Measurements from ENCODE around the gene TMC3.
A peak's percentile ranks its signal among the peaks of the same experiment; 100 is the strongest.
"Not testable (repeated sequence)": the region's sequence is repeated elsewhere in the genome, so short reads cannot be mapped to it uniquely, and the experiment has no call there.

The TMC3 gene

DNA sequence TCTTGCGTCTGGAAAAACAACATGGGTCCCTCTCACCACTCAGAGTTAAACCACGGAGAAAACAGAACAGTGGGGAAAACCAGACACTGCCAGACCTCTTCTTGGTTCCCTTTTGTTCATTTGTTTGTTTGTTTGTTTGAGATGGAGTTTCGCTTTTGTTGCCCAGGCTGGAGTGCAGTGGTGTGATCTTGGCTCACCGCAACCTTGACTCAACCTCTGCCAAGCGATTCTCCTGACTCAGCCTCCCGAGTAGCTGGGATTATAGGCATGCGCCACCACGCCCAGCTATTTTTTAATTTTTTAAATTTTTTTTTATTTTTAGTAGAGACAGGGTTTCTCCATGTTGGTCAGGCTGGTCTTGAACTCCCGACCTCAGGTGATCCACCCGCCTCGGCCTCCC lies 25.3 kb downstream of the TMC3 start:
- not testable (repeated sequence) for FAIRE-seq; DNase-seq (ENCODE audit: insufficient read length, low spot score)

DNA sequence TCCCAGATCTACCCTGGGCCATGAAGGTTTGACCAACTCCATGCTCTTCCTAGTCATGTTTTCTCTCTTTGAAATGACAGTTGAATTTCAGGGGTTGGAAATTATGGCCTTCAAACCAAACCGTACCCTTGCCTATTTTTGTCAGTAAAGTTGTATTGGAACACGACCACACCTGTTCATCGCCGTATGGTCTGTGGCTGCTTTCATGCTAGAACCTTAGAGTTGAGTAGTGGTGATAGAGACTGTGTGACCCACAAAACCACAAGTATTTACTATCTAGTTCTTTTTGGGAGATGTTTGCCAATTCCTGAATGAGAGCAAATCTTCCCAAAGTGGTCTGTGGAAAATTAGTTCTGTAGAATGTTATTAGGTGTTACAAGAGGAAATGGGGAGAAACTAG lies 26.1 kb downstream of the TMC3 start:
- no peak for DNase-seq (ENCODE audit: insufficient read length, low spot score)
- no peak for FAIRE-seq

- FAIRE-seq (no peak), DNase-seq (ENCODE audit: insufficient read length, low spot score) (no peak)
Measured at GRCh38 chr15:81346611-81347010, 27.4 kb downstream of the TMC3 start.

- no peak for FAIRE-seq
- no peak for DNase-seq (ENCODE audit: insufficient read length, low spot score)
Measured at GRCh38 chr15:81343371-81343770, 30.6 kb downstream of the TMC3 start.

GRCh38 chr15:81341351-81341750 lies 32.7 kb downstream of the TMC3 start:
- DNase-seq (ENCODE audit: insufficient read length, low spot score), result no peak
- FAIRE-seq, result no peak

DNA sequence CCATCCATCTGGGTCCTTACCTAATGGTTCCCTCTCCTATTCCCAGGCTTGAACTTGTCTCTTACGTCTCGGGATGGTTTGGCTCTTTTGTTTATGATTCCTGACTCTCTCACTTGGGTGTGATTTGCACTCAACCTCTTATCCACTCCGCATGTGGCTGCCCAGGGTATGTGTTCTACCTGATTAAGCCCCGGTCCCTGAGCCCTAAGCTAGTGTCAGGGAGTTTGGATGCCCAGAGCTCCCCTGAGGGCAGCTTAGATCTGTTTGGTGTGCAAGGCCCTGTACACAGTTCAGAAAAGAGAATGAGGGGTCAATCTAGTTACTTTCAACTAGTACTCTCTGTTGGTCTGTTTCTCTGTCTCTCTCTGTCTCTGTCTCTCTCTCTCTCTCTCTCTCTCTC lies 34.2 kb downstream of the TMC3 start:
- DNase-seq (ENCODE audit: insufficient read length, low spot score) (no peak), FAIRE-seq (no peak)

DNA sequence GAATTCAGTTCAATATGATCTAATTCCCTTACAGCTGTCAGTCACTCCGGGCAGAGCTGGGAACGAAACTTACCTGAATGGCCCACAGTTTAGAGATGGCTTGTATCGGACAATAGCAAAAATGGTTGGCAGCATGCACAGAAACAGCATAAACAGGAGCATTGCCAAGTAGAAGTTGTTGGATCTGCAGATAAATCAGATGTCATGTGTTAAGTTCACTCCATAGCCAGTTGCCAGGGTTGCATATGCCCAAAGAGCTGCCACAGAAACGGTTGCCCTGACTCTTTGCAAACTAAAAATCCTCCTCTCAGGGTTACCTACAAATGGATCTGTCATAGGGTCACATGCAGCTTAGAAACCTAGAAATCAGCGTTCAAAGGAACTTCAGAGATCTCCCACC lies 34.7 kb downstream of the TMC3 start:
- DNase-seq (ENCODE audit: insufficient read length, low spot score) (no peak), FAIRE-seq (no peak)

GRCh38 chr15:81338170-81339007 lies 35.6 kb downstream of the TMC3 start:
- FAIRE-seq (no peak), DNase-seq (ENCODE audit: insufficient read length, low spot score) (no peak)

DNA sequence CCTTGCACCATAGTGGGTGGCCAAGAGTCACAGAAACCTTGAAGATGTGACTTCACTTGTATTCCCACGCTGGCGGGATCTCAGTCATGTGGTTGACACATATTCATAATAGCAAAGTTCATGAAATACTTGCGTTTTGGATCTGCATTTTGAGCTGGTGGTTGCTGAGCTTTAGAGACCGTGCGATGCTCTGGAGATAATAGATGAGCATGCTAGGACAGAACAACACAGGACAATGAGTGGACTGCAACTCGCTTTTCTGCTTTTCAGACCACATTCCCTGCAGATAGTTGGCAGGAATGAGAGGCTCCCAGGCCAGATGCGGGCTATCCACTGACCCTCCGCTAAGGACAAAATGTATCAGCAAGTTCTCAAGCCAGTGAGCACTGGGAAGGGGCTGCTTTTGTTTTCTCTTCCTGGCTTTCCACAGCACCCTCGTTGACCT lies 36.3 kb downstream of the TMC3 start:
- FAIRE-seq (no peak), DNase-seq (ENCODE audit: insufficient read length, low spot score) (no peak)

DNA sequence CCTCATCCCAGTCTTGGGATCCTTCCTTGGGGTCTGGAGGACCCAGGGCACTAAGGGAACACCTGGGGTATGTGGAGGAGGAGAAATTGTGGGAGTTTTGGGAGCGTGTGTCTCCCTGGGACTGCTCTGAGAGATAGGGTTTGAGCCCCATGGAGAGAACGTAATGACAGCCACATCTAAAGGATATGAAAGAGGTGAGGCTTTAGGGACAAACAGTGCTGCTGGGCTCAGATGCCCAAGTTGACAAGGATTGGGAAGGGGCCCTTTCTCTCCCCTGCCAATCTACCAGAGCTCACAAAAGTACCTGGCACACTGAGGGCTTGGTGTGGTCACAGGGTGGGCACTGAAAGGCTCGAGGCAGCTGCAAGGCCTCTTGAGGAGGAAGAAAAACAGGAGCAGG lies 36.8 kb downstream of the TMC3 start:
- DNase-seq (ENCODE audit: insufficient read length, low spot score), result no peak
- FAIRE-seq, result no peak

DNA sequence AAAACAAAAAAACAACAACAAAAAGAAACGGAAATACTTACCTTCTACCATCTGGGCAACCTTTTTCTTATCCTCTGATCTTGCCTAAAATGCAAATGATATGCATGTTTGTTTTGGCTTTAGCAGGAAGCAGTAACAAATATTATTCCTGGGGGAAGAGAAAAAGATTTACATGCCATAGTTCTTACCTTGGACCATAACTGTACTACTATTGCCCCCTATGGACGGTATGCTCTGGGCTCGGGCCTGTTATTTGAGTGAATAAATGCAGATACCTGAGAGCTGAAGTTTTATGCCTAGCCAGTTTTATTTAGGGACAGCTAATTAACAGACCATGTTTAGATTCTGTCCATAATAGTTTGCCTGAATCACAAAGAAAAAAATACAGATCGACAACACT lies 37.4 kb downstream of the TMC3 start:
- DNase-seq (ENCODE audit: insufficient read length, low spot score) (peak; percentile 17), FAIRE-seq (peak; percentile 63)

DNA sequence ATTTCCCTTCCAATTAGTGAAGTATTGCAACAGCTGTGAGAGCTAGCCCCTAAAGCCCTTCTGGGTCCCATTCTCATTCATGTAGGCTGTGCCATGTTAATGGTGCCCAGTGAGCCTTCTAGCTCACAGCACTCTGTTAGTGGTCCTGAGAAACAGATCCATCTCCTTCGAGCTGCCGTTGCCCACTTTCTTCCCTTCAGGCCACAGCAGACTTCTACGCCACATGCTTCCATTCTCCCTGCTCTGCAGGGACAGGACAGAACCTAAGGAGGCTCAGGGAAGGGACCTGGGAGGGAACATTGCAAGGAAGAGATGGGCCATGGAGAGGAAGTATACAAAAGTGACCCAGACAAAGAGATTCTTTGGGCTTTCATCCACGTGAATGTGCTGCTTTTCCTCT lies 38.4 kb downstream of the TMC3 start:
- FAIRE-seq (no peak), DNase-seq (ENCODE audit: insufficient read length, low spot score) (no peak)

- FAIRE-seq (no peak), DNase-seq (ENCODE audit: insufficient read length, low spot score) (no peak)
Measured at GRCh38 chr15:81334768-81335435, 39.1 kb downstream of the TMC3 start.

- no peak for DNase-seq (ENCODE audit: insufficient read length, low spot score)
- FAIRE-seq, result no peak
Measured at GRCh38 chr15:81333363-81333762, 40.6 kb downstream of the TMC3 start.

DNA sequence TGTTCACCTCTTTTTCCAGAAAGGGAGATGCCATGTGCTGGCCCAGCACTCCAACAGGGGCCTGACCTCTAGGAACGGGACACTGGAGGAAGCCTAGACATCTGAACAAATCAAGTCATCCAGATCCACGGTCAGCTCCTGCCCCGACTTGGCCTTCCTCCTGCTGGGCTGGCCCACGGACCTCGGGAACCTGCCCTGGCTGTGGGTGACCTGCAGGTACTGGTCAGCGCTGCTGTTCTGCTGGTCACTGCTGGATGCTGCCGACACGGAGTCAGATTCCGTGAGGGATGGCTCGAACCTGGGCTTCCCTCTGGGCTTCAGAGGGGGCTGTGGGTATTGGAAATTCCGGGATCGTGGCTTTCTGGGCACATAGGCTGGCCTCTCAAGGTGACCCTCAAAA lies 41.7 kb downstream of the TMC3 start:
- no peak for DNase-seq (ENCODE audit: insufficient read length, low spot score)
- no peak for FAIRE-seq

DNA sequence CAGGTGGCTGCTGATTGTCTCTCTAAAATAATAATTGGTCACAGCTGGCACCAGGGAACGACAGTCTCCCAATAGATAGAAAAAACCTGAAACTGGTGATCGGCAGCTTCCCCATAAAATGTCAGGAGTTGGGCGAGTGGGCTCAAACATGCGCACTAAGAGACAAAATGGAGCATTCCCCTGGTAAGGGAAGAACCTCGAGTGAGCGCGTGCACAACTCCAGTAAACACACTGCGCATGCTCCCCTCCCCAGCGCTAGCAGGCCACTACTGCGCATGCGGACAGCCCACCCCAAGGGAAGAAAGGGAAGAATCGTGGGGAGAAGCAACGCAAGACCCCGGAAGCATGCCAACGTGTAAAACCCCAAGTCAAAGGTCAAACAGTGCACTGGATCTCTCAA lies 42.4 kb downstream of the TMC3 start:
- no peak for DNase-seq (ENCODE audit: insufficient read length, low spot score)
- FAIRE-seq, result no peak

DNA sequence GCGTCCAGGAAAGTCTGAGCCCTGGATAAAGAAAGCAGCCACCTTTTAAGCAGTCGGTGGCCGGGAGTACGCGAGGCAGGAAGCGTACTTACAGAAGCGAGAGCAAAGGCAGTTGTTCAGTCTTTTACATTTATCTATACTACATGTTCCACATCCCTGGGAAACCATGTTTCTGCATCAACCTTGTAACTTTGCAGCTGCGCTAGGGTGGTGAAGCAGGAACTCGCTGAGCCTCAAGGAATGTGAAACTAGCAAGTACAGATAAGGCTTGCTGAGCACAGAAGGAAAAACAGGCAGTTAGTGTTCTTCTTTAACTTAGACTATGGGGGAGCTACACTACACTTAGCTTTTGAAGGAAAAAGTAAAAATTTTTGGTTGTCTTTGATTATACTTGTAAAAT lies 42.9 kb downstream of the TMC3 start:
- not testable (repeated sequence) for FAIRE-seq; DNase-seq (ENCODE audit: insufficient read length, low spot score)

DNA sequence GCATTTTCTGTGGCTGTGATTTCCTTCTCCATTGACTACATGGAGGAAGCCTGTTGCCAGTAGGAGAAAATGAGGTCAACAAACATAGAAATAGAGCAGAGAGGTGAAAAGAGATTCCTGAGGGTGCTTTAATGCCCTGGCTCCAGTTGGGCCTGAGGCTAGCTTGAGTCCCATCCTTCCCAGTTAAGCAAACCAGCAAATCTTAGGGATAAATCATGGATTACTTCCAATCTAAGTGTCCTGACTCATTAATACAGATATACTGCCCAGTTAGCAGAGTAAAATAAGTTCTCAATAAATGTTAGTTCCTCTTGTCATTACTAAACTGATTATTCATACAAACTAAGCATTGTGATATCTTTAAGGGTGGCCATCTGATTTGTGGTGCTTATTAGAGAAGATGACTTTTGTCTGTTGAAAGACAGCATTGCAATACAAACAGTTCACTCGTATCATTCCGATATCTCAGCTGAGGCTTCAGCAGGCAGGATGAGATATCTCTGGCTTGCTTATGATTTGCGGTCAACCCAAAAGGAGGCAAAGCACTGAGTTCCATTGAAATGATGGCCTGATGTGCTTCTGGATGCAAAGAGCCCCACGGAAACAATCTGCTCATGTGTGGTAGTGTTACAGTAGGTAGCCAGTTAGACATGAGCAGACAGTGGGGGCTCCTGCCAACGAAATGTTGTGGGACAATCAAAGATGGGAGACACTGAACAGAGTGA lies 43.5 kb downstream of the TMC3 start:
- DNase-seq (ENCODE audit: insufficient read length, low spot score) (no peak), FAIRE-seq (no peak)

DNA sequence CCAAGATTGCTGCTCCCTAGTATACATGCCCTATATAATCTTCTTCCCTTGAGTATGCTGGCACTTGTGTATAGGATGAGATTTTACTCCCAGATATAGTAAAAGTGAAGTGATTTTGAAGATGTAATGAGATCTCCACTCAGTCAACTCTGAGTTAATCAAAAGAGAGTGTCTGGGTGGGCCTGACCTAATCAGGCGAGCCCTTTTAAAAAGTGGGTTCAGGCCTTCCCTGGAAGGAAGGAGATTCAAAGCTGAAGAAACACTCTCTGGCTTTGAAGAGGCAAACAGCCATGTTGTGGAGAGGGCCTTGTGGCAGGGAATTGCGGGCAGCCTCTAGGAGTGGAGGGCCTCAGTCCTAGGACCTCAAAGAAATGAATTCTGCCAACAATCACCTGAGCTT lies 44.6 kb downstream of the TMC3 start:
- FAIRE-seq, result no peak
- no peak for DNase-seq (ENCODE audit: insufficient read length, low spot score)

GRCh38 chr15:81327516-81327915 lies 46.5 kb downstream of the TMC3 start:
- no peak for FAIRE-seq
- no peak for DNase-seq (ENCODE audit: insufficient read length, low spot score)

GRCh38 chr15:81326466-81327212 lies 47.4 kb downstream of the TMC3 start:
- DNase-seq (ENCODE audit: insufficient read length, low spot score), result no peak
- FAIRE-seq, result no peak
